Measurements from ENCODE around the gene ARGLU1.

DNA sequence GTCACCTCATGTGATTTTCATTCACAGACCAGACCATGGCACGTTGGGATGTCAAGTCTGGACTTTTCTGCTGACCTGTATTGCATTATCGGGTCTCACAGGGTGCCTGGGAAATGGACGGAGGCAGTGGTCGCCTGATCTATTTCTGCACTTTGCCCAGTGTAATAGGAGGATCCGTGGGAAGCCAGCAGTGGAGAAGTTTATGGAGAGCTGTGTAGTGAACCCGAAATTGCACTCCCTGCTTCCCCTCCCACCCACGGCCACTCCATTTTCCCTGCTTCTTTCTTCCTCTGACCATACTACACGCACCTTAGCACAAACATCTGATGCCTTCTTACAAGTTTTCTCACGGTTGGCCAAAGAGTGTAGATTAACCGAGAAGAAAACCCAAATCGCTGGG, 49.4 kb downstream of the ARGLU1 start:
- TF ChIP-seq, protein P1, sequence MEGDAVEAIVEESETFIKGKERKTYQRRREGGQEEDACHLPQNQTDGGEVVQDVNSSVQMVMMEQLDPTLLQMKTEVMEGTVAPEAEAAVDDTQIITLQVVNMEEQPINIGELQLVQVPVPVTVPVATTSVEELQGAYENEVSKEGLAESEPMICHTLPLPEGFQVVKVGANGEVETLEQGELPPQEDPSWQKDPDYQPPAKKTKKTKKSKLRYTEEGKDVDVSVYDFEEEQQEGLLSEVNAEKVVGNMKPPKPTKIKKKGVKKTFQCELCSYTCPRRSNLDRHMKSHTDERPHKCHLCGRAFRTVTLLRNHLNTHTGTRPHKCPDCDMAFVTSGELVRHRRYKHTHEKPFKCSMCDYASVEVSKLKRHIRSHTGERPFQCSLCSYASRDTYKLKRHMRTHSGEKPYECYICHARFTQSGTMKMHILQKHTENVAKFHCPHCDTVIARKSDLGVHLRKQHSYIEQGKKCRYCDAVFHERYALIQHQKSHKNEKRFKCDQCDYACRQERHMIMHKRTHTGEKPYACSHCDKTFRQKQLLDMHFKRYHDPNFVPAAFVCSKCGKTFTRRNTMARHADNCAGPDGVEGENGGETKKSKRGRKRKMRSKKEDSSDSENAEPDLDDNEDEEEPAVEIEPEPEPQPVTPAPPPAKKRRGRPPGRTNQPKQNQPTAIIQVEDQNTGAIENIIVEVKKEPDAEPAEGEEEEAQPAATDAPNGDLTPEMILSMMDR (IDR thresholded peaks at IDR 0.05; ENCODE audit: low read depth, low read length, poor library complexity, severe bottlenecking): no peak
- TF ChIP-seq EZH2phosphoT487 (IDR thresholded peaks at IDR 0.05; ENCODE audit: borderline replicate concordance, low read length): no peak

All from DOHH2 (cell line).